PFSK-1 (cell line): ENCODE results near the gene ZNF782.

Experiments
- FOXP2 ChIP-seq: optimal IDR thresholded peaks from 2 replicates; pipeline ENCODE3; 2011; ENCODE audit warnings: borderline replicate concordance, control low read depth, inconsistent platforms; ENCODE audit not compliant: insufficient read depth; ENCODE audit errors: extremely low read length, extremely low read depth
- POLR2AphosphoS5 ChIP-seq: IDR thresholded peaks from 2 replicates; pipeline ENCODE4 v1.6.1; 2012; ENCODE audit warnings: low read depth, mild to moderate bottlenecking, control low read depth, low read length, moderate library complexity
- REST ChIP-seq, 2 experiments: IDR thresholded peaks; 2 replicates each; pipeline versions ENCODE4 v1.6.1 to v1.8.0; 2011 to 2012; ENCODE audit warnings: low read depth in 2 of 2, low read length in 2 of 2, control low read depth in 1 of 2, inconsistent platforms in 1 of 2, mild to moderate bottlenecking in 1 of 2, moderate library complexity in 1 of 2; ENCODE audit not compliant: insufficient read depth in 1 of 2
- SIN3A ChIP-seq: IDR thresholded peaks from 2 replicates; pipeline ENCODE4 v1.6.1; 2012; ENCODE audit warnings: mild to moderate bottlenecking, low read length, moderate library complexity, borderline replicate concordance; ENCODE audit not compliant: insufficient read depth
- TAF1 ChIP-seq: IDR thresholded peaks from 2 replicates; pipeline ENCODE4 v1.6.1; 2012; ENCODE audit warnings: low read length, control low read depth, borderline replicate concordance; ENCODE audit not compliant: insufficient read depth

GRCh38 chr9:96781552-96781951 is 72.8 kb downstream of the ZNF782 start:
- no peak for TF ChIP-seq POLR2AphosphoS5
- no peak for TF ChIP-seq FOXP2
- TF ChIP-seq TAF1 = no peak
- TF ChIP-seq SIN3A = no peak
- TF ChIP-seq REST (IDR thresholded peaks at IDR 0.05; ENCODE audit: insufficient read depth in 1 of 2, low read depth in 2 of 2, low read length in 2 of 2) = no peak
